ENCODE data around the gene CFAP107. TPM values are rescaled to one million over a fixed set of nuclear protein-coding genes. Genes with fewer than 3 reads are reported as not detected.
A peak's percentile ranks its signal among the peaks of the same experiment; 100 is the strongest.

Gene CFAP107
- polyA plus RNA-seq, 2 of the 4 experiments (the other 2 are of a cell fraction), result not detected

DNA sequence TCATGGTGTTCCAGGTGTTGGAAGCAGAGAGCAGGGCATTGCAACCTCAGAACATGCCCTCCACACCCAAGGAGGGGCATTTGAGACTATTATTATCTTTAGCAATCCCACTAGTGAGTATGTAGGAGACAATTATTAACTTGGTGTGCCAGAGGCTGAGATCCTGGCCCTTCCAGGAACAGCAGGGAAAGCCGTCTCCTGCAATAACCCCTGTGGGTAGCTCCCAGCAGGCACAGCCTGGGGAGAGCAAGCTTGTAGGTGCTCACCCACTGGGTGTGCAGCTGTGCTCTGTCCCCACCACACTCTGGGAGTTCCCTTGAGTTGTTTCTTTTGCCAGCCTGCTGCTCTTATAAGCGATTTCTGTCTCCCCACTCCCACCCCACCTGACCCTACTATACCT lies 10.3 kb downstream of the CFAP107 start:
- WGBS (ENCODE audit: missing lambda C conversion rate), result 17% methylated on average over 1 of the region's 2 CpGs
- ChIA-PET CTCF (no interaction called here), POLR2A (no interaction called here)
- DNase-seq (ENCODE audit: low read depth in 1 of 2, low spot score in 1 of 2), result no peak
- no peaks in the 10 kb centered on the region for H3K9me3 ChIP-seq
- no peak for FAIRE-seq
- ATAC-seq, result peak in 1 of 2 experiments; percentile 43; a peak in 2 of 6 replicates
- TF ChIP-seq PHF8 (IDR thresholded peaks at IDR 0.05; ENCODE audit: borderline replicate concordance, low read depth), result no peak
- TF ChIP-seq NR3C1 (IDR thresholded peaks at IDR 0.05), result no peak
- TF ChIP-seq EP300 (IDR thresholded peaks at IDR 0.05), result no peak
- TF ChIP-seq, protein P1, sequence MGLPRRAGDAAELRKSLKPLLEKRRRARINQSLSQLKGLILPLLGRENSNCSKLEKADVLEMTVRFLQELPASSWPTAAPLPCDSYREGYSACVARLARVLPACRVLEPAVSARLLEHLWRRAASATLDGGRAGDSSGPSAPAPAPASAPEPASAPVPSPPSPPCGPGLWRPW (IDR thresholded peaks at IDR 0.05), result no peak
- TF ChIP-seq CHD2 (IDR thresholded peaks at IDR 0.05; ENCODE audit: low read length, partially characterized antibody), result no peak
- no peak for TF ChIP-seq EHF (CRISPR knock-in tag; IDR thresholded peaks at IDR 0.05)
- no peak for TF ChIP-seq CBX8 (IDR thresholded peaks at IDR 0.05)
- TF ChIP-seq SMC3 (IDR thresholded peaks at IDR 0.05), result no peak
- no peak for TF ChIP-seq E2F6 (IDR thresholded peaks at IDR 0.05; ENCODE audit: borderline replicate concordance, low read depth)
- TF ChIP-seq MAZ (IDR thresholded peaks at IDR 0.05; ENCODE audit: borderline replicate concordance, low read depth, low read length), result no peak
- TF ChIP-seq RARB (CRISPR knock-in tag; IDR thresholded peaks at IDR 0.05), result no peak
- no peak for TF ChIP-seq RNF2 (IDR thresholded peaks at IDR 0.05; ENCODE audit: borderline replicate concordance, low read depth)
- no peak for TF ChIP-seq ZC3H11A (IDR thresholded peaks at IDR 0.05)
- no peak for TF ChIP-seq FOSB (CRISPR knock-in tag; IDR thresholded peaks at IDR 0.05)
- no peak for TF ChIP-seq CEBPB (IDR thresholded peaks at IDR 0.05)
- no peaks in the 10 kb centered on the region for H3K4me1 ChIP-seq
- no peak overlapping the region for H3K4me2 ChIP-seq
- no peak overlapping the region for H3K27ac ChIP-seq
- no peak overlapping the region for H3K4me3 ChIP-seq

DNA sequence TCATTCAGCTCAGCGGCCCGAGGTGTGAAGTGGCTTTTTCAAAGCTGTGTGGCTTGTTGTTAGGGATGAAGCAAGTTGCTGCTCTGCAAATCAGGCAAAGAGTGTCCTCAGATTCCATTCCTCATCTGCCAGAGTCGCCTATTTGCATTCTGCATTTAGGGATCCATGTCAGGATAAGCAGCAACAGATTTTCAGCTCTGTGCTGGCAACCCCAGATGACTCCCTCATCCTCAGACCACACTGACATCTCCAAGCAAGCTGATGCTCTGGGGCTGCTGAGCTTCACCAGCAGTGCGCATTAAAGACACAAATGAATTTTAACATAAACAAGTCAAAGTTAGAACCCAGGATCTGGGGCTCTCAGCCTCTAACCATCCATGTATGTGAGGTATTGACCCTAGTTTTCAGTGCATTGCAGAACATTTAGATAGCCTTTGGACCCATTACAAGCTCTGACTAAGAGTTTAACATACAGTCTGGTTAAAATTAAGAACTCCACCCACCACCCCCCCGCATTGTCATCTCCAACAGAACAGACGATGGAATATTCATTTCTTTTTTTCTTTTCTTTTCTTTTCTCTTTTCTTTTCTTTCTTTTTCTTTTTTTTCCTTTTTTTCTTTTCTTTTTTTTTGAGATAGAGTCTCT lies 10.9 kb downstream of the CFAP107 start:
- FAIRE-seq, result no peak
- 24% methylated on average over 6 of the region's 6 CpGs for WGBS (ENCODE audit: missing lambda C conversion rate)
- CTCF ChIA-PET, result no interaction called here
- H3K4me3 ChIP-seq, result no peak overlapping the region
- no peaks in the 10 kb centered on the region for H3K4me1 ChIP-seq
- H3K27ac ChIP-seq, result no peak overlapping the region
- no peak for DNase-seq (ENCODE audit: low read depth in 1 of 2, low spot score in 1 of 2)
- H3K9me3 ChIP-seq, result no peaks in the 10 kb centered on the region
- H3K4me2 ChIP-seq, result no peak overlapping the region
- TF ChIP-seq, protein P2, sequence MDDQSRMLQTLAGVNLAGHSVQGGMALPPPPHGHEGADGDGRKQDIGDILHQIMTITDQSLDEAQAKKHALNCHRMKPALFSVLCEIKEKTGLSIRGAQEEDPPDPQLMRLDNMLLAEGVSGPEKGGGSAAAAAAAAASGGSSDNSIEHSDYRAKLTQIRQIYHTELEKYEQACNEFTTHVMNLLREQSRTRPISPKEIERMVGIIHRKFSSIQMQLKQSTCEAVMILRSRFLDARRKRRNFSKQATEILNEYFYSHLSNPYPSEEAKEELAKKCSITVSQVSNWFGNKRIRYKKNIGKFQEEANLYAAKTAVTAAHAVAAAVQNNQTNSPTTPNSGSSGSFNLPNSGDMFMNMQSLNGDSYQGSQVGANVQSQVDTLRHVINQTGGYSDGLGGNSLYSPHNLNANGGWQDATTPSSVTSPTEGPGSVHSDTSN (IDR thresholded peaks at IDR 0.05), result no peak
- TF ChIP-seq BCL3 (IDR thresholded peaks at IDR 0.05), result no peak
- no peak for TF ChIP-seq HDAC2 (IDR thresholded peaks at IDR 0.05)
- TF ChIP-seq, protein P3, sequence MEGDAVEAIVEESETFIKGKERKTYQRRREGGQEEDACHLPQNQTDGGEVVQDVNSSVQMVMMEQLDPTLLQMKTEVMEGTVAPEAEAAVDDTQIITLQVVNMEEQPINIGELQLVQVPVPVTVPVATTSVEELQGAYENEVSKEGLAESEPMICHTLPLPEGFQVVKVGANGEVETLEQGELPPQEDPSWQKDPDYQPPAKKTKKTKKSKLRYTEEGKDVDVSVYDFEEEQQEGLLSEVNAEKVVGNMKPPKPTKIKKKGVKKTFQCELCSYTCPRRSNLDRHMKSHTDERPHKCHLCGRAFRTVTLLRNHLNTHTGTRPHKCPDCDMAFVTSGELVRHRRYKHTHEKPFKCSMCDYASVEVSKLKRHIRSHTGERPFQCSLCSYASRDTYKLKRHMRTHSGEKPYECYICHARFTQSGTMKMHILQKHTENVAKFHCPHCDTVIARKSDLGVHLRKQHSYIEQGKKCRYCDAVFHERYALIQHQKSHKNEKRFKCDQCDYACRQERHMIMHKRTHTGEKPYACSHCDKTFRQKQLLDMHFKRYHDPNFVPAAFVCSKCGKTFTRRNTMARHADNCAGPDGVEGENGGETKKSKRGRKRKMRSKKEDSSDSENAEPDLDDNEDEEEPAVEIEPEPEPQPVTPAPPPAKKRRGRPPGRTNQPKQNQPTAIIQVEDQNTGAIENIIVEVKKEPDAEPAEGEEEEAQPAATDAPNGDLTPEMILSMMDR (IDR thresholded peaks at IDR 0.05), result no peak
- no peak for TF ChIP-seq ESRRA (IDR thresholded peaks at IDR 0.05; ENCODE audit: borderline replicate concordance, low read length)
- TF ChIP-seq CBX2 (IDR thresholded peaks at IDR 0.05; ENCODE audit: borderline replicate concordance, low read depth), result no peak
- TF ChIP-seq KDM5A (IDR thresholded peaks at IDR 0.05), result no peak
- TF ChIP-seq RCOR1 (IDR thresholded peaks at IDR 0.05; ENCODE audit: low read depth, low read length), result no peak
- TF ChIP-seq PHF8 (IDR thresholded peaks at IDR 0.05; ENCODE audit: borderline replicate concordance, low read depth), result no peak
- TF ChIP-seq RARB (CRISPR knock-in tag; IDR thresholded peaks at IDR 0.05), result no peak
- no peak for TF ChIP-seq MAX (IDR thresholded peaks at IDR 0.05)
- POLR2A ChIA-PET, result no interaction called here
- no peak for ATAC-seq
